SK-N-DZ (cell line): ENCODE data around the gene SPINK9.

Experiments
- DNase-seq: peaks from one replicate; pipeline ENCODE4 v3.0.0-alpha.2; 2015; ENCODE audit warnings: low spot score
- small RNA-seq, 2 experiments: library from RNA; depleted of rRNA; stranded (forward); fragments of <200 nt; gene quantifications; one replicate each; pipeline ENCODE3, GENCODE V24; 2014

The SPINK9 gene

GRCh38 chr5:148364343-148364742 is 29.0 kb downstream of the SPINK9 start:
- no peak for DNase-seq

- no peak for DNase-seq
Measured at GRCh38 chr5:148368299-148368698, 32.9 kb downstream of the SPINK9 start.

- no peak for DNase-seq
Measured at GRCh38 chr5:148372166-148372725, 36.9 kb downstream of the SPINK9 start.

- no peak for DNase-seq
Measured at GRCh38 chr5:148372893-148373292, 37.5 kb downstream of the SPINK9 start.

- DNase-seq, result peak; percentile 64
Measured at GRCh38 chr5:148374690-148375360, 39.5 kb downstream of the SPINK9 start.

- no peak for DNase-seq
Measured at GRCh38 chr5:148376198-148376597, 40.8 kb downstream of the SPINK9 start.

GRCh38 chr5:148378670-148379069 is 43.3 kb downstream of the SPINK9 start:
- no peak for DNase-seq

GRCh38 chr5:148379340-148379739 is 44.0 kb downstream of the SPINK9 start:
- DNase-seq, result no peak

GRCh38 chr5:148381906-148382305 is 46.5 kb downstream of the SPINK9 start:
- DNase-seq, result no peak

- no peak for DNase-seq
Measured at GRCh38 chr5:148382961-148383360, 47.6 kb downstream of the SPINK9 start.

GRCh38 chr5:148383564-148384379 is 48.4 kb downstream of the SPINK9 start, which contains the start of gene FBXO38:
Gene FBXO38, plus strand, starts transcription at chr5:148383958. Its CDS starts 10,819 bp downstream, at chr5:148394777.
- DNase-seq, result peak; percentile 97

GRCh38 chr5:148384380-148384737 is 49.0 kb downstream of the SPINK9 start:
- DNase-seq, result no peak

GRCh38 chr5:148385094-148385493 is 49.7 kb downstream of the SPINK9 start:
- no peak for DNase-seq

GRCh38 chr5:148386041-148386440 is 50.7 kb downstream of the SPINK9 start:
- no peak for DNase-seq

GRCh38 chr5:148387325-148387724 is 52.0 kb downstream of the SPINK9 start:
- DNase-seq, result no peak

- no peak for DNase-seq
Measured at GRCh38 chr5:148388696-148389095, 53.3 kb downstream of the SPINK9 start.

Small RNAs within 50 kb of the gene (small RNA-seq; reads per million reads assigned to genes)
- 0 reads per million in 2 experiments for gene RF00017
